HK-2 (cell line): ENCODE results near the gene CACNA1C.
"Not testable (repeated sequence)": the region's sequence is repeated elsewhere in the genome, so short reads cannot be mapped to it uniquely, and the experiment has no call there.

ENCODE experiments used
- DNase-seq: peaks from one replicate; pipeline ENCODE4 v3.0.0-alpha.2; 2018; ENCODE audit not compliant: unreplicated experiment

The CACNA1C gene

GRCh38 chr12:2690348-2691005 lies 637.7 kb downstream of the CACNA1C start:
- no peak for DNase-seq

- DNase-seq, result no peak
These were observed 638.2 kb downstream of the CACNA1C start for GRCh38 chr12:2691006-2691344.

- no peak for DNase-seq
These were observed 638.7 kb downstream of the CACNA1C start for GRCh38 chr12:2691345-2692071.

DNA sequence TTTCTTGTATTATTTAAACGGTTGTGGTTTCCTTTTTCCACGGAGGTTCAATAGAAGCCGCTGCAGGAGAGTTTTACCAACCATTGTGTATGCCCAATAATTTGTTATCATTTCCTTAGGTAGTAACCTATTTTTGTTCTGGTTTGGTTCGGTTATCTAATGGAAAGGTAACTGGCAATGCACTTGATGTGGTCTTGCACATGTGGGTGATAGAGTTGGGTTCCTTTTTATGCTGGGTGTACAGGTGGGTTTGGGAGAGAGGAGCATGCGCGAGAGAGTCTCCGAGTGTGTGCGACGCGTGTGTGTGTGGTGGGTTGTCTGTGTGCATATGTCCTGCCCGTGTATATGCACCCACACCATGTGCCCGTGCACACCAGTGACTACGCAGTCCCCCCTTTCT lies 639.3 kb downstream of the CACNA1C start:
- DNase-seq, result no peak

GRCh38 chr12:2693244-2693860 lies 640.6 kb downstream of the CACNA1C start:
- DNase-seq, result no peak

DNA sequence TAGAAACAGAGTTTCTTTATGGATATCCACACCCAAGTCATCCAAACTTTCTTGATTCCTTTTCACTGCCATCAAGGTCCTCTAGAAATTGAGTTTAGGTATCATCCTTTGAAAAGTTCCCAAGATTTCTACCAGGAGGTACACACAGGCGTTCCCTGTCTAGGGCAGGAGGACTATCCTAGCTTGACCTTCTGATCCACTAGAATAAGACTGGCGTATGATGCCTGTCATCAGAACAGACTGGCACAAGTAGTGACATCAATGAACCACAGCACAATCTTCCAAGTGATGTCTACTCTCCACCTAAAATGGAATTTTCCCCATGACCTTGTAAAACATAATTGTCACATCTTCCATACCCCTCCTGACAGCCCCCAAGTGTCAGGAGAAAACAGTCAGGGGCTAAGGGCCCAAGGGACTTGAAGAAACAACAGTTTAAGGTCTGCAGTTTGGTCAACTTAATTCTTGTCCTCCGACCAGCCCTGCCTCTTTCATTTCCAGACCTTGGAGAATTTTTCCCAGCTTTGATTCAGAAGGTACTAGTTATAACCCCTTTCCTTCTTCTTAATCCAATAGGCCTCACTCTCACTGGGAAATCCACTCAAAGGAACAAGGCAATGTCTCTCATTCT lies 641.3 kb downstream of the CACNA1C start:
- no peak for DNase-seq

- no peak for DNase-seq
These were observed 643.3 kb downstream of the CACNA1C start for GRCh38 chr12:2696136-2696535.

DNA sequence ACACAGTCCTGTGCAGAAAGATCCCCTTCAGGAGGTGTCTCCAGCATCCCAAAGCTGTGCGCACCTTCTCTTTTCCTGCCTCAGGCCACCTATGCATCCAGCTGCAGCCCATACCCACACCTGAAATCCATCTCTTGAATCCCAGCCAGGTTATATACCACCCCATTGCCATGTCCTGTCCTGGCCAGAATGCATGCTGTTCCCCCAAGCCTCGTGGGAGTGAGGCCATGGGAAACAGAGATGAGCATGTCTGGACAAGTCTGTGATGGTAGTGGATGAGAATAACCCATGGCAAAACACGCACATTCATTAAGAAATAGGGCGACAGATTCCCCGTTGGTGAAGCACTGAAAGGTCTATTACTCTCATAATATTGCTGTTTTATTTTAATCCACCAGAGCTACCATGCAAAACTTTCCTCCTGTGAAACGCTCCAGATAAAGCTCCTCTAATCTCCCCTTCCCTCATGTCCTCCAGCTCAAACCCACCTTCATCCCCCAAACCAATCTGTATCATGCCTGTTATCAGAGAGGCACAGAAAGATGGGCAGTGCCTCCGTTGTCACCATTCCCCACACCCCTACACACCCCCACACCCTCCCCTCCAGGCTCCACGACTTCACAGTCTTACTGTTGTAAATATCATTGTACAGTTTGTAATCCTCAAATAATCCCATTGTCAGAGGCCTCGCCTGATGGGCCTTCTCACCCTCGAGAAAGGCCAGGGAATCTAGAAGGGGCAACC lies 644.4 kb downstream of the CACNA1C start:
- no peak for DNase-seq

DNA sequence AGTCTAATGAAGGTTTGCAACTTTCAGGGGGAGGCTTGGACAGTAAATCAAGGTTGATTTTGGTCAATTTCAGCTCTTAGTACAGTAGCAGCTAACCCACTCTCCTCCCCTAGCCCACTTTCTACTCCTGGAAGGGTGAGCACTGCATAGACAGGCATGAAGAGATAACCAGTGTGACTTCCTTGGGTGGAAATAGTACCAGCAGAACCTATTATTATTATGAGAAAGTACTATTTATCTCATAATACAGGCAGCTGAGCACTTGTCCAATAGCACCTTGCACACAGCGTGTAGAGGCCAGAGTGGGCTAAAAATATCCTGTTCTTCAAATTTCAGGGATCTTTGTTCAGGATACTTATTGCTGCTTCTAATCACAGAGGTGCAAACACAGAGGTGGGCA lies 645.8 kb downstream of the CACNA1C start:
- DNase-seq, result no peak

GRCh38 chr12:2710701-2711100 lies 657.9 kb downstream of the CACNA1C start:
- DNase-seq, result no peak

DNA sequence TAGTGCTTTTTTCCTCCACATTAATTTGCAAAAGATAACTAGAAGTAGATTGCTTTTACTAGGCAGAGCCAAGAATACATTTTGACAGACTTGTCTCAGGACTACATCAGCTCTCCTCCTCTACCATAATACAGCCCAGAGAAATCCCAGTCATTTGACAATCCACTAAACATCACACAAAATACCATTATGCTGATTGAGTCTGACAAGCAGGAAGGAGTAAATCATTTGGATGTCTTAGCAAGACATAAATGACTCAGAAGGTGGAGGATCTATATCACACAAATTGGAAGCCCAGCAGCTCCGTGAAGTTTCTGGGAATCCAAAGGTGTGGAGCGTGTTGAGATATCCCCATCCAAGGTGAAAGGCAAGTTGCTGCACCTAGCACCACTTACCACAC lies 666.6 kb downstream of the CACNA1C start:
- no peak for DNase-seq

GRCh38 chr12:2722806-2723205 lies 670.0 kb downstream of the CACNA1C start:
- no peak for DNase-seq

GRCh38 chr12:2732290-2732689 lies 679.5 kb downstream of the CACNA1C start:
- DNase-seq, result no peak

DNA sequence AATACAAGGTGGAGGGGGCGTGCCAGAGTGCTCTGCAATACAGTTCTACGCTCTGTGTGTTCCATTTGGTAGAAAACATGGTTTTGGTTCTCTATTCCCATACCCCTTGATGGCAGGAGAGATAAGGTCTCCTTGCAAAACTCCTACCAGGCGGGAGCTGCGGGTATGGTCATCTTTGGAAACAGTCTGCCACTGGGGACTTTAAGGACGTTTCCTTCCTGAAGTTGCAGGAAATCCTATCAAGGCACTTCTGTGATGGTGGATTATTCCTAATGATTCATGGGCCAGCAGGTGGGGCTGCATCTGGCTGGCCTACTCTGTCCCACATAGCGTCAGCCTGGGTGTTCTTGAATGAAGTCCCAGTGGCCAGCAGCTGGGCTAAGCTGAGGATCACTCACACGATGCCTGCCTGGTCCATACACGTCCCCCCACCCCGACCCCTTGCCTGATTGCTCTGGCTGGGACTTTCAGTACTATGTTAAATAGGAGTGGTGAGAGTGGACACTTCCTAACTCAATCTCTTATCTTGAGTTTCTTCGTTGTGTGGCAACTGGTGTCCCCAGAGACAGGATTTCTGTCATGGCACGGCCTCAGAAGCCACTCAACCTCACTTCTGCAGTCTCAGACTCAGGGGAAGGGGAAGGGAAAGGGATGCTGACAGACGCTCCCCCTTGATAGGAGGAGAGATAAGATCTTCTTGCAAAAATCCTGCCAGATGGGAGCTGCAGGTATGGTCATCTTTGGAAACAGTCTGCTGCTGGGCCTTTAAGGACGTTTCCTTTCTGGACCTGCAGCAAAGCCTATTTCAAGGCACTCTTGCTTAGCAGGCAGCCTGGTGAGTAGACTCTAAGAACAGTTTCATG lies 680.9 kb downstream of the CACNA1C start:
- DNase-seq, result no peak

DNA sequence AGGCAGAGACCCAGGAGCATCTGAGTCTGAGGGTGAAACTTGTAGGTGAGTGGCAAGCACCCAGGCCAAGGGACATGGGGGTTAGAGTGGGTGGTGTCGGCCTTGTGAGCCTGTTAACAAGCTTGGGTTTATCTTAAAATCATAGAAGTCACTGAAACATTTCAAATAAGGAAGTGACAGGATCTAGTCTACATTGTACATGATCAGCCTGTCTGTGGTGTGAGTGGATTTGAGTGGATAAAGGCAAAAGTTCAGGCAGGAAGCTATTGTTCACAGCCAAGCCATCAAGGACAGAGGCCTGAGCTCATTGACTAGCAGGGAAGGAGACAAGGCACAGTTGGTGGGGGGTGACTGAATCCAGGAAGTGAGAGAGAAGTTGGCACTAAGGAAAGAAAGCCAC lies 682.6 kb downstream of the CACNA1C start:
- no peak for DNase-seq

DNA sequence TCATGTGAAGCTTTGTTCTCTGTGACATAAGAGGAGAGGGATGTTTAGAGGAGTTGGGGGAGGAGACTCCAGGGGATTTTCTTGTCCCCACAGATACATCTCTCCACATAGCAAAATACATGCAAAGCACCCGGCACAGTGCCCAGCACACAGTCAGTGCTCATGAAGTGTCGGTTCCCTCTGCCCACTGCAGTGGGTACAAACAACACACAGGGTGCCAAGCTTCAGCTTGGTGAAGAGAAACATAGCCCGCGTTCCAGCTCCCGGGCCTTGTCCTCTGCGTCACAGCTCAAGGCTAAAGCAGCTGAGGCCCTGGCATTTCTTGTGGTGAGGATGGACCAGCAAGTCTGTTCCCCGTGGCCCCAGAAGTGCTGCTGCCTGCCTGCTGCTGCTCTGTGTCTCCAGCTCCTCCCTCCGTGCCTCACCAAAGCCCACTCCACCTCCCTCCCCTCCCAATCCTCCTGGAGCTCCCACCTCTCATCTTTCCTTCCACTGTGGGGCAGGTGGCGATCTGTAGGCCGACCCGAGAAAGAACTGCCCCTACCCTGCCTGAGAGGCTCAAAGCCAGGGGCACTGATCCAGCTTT lies 685.0 kb downstream of the CACNA1C start:
- no peak for DNase-seq

DNA sequence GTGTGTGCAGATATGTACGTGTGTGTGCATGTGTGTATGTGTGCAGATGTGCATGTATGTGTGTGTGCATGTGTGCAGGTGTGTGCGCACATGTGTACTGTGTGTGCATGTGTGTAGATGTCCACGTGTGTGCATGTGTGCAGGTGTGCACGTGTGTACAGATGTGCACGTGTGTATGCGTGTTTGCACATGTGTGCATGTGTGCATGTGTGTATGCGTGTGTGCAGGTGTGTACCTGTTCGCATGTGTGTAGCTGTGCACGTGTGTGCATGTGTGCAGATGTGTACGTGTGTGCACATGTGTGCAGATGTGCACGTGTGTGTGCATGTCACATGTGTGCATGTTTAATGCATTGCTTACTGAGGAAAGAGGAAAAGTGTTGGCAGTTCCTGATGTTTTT lies 686.3 kb downstream of the CACNA1C start:
- DNase-seq, result no peak

DNA sequence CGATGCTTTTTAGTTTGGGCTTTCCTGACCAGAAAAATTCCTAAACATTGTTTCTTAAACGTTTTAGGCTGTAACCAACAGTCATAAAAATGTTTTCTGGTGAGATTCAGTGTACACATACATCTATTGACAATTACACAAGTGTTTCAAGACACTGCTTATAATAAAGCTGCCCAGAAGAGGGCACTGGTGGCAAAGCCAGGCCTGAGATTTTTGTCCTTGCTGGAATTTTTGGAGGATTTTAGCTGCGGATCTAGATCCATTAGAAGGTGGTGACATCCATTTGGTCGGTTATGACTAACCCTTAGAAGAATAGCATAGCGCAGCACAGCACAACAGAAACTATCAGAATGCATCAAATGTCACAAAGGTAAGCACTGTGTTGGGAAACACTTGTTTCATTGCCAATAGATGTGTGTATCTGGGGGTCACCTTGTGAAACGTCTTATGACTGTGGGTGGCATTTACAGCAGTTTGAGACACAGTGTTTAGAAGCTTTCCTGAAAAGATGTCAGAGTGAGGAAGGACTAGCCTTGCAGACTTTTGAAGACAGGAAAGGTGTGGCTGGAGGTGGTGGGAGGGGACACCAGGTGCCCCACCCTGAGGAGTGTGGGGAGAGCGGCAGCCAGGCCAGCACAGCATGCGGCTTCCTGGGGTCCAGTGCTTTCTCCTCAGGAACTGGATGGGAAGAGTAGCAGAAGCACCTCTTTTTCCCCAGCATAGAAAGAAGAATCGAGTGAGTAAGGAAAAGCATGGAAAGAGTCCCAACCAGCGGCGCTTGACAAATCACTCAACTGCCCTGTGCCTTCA lies 687.2 kb downstream of the CACNA1C start:
- no peak for DNase-seq

GRCh38 chr12:2742037-2742436 lies 689.2 kb downstream of the CACNA1C start:
- not testable (repeated sequence) for DNase-seq

DNA sequence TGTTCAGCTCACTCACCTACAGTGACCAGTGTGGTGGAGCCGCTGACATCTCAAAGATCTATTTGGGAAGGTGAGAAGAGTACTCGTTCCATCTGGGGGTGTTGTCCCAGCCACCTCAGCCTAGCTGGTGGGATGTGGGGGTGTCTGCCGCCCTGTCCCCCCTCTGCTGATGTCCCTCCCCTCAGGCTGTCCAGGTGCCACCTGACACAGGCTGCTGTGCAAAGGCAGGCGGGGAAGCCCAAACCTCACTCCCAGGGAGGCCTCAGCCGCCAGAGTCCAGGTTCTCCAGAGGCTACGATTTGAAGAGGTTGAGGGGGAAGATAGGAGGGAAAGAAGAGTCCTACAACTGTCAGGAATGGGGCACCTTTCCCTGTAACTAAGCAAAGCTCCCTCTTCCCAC lies 690.7 kb downstream of the CACNA1C start:
- DNase-seq, result no peak
